Astrocyte of the hippocampus (primary cell): ENCODE data around the gene POLR2H.

Source experiments
- DNase-seq: peaks from one replicate; pipeline ENCODE4 v3.0.0; 2011; ENCODE audit warnings: low read depth, low spot score

POLR2H gene

GRCh38 chr3:184352149-184352785 lies 9.2 kb upstream of the POLR2H start:
- no peak for DNase-seq

GRCh38 chr3:184352897-184353545 lies 8.5 kb upstream of the POLR2H start:
- DNase-seq = no peak

- DNase-seq = no peak
Measured at GRCh38 chr3:184353546-184353941, 8.0 kb upstream of the POLR2H start.

- DNase-seq = peak; percentile 69
Measured at GRCh38 chr3:184354121-184354728, 7.3 kb upstream of the POLR2H start.

- DNase-seq = no peak
Measured at GRCh38 chr3:184354754-184355153, 6.8 kb upstream of the POLR2H start.

GRCh38 chr3:184355261-184356040 lies 6.1 kb upstream of the POLR2H start:
- DNase-seq = no peak

GRCh38 chr3:184357248-184358123 lies 4.0 kb upstream of the POLR2H start:
- DNase-seq = no peak

- no peak for DNase-seq
Measured at GRCh38 chr3:184358124-184358767, 3.3 kb upstream of the POLR2H start.

GRCh38 chr3:184358921-184359350 lies 2.6 kb upstream of the POLR2H start:
- no peak for DNase-seq

- DNase-seq = no peak
Measured at GRCh38 chr3:184359610-184360009, 1.9 kb upstream of the POLR2H start.

GRCh38 chr3:184360070-184360928 lies 1.2 kb upstream of the POLR2H start:
- DNase-seq = no peak

GRCh38 chr3:184360929-184361531 lies 480 bp upstream of the POLR2H start:
- DNase-seq = no peak

GRCh38 chr3:184361932-184362667 lies 590 bp downstream of the POLR2H start:
- DNase-seq = peak; percentile 78

- DNase-seq = peak; percentile 99
Measured at GRCh38 chr3:184362668-184363546, 1.4 kb downstream of the POLR2H start.

GRCh38 chr3:184366619-184367289 lies 5.2 kb downstream of the POLR2H start:
- no peak for DNase-seq

- DNase-seq = no peak
Measured at GRCh38 chr3:184368116-184368515, 6.6 kb downstream of the POLR2H start.

GRCh38 chr3:184368586-184369183 lies 7.2 kb downstream of the POLR2H start:
- peak; percentile 83 for DNase-seq
